Measurements from ENCODE around the gene PRPF6. TPM values are rescaled to one million over a fixed set of nuclear protein-coding genes. Genes with fewer than 3 reads are reported as not detected.

PRPF6 gene
- total and polyA plus RNA-seq, 7 donors = 23.4 to 59.9 (median 44.9) TPM

- TF ChIP-seq POLR2A (IDR thresholded peaks at IDR 0.05) = peak in 1 of 2 donors; percentile 38
- TF ChIP-seq, protein P1, sequence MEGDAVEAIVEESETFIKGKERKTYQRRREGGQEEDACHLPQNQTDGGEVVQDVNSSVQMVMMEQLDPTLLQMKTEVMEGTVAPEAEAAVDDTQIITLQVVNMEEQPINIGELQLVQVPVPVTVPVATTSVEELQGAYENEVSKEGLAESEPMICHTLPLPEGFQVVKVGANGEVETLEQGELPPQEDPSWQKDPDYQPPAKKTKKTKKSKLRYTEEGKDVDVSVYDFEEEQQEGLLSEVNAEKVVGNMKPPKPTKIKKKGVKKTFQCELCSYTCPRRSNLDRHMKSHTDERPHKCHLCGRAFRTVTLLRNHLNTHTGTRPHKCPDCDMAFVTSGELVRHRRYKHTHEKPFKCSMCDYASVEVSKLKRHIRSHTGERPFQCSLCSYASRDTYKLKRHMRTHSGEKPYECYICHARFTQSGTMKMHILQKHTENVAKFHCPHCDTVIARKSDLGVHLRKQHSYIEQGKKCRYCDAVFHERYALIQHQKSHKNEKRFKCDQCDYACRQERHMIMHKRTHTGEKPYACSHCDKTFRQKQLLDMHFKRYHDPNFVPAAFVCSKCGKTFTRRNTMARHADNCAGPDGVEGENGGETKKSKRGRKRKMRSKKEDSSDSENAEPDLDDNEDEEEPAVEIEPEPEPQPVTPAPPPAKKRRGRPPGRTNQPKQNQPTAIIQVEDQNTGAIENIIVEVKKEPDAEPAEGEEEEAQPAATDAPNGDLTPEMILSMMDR (IDR thresholded peaks at IDR 0.05) = no peak
- peak; percentile 56 to 65 (median 61) for TF ChIP-seq POLR2AphosphoS5 (IDR thresholded peaks at IDR 0.05)
- no peak for TF ChIP-seq EP300 (IDR thresholded peaks at IDR 0.05)
- Histone ChIP-seq H3K4me3 (peak overlapping the region; percentile 40 to 100 (median 94)), H3K27ac (peak overlapping the region; percentile 71 to 99 (median 78)), H3K36me3 (peaks cover 0 to 27% (median 6%) of the 10 kb centered on the region in 4 donors), H3K4me1 (peaks cover 0 to 50% (median 46%) of the 10 kb centered on the region in 4 donors), H3K27me3 (no peaks in the 10 kb centered on the region), H3K9me3 (no peaks in the 10 kb centered on the region)
- DNase-seq = peak; percentile 85
- WGBS, 2 donors = 1 to 3% methylated on average over 28 of the region's 28 CpGs
- intact Hi-C loops (cut with DNase I) = no loop called here
Measured at GRCh38 chr20:63957004-63957689, 23.8 kb upstream of the PRPF6 start.

- WGBS, 2 donors = 19 to 49% methylated on average over 13 of the region's 13 CpGs
- no peaks in the 10 kb centered on the region for H3K9me3 ChIP-seq
- TF ChIP-seq, protein P1 (IDR thresholded peaks at IDR 0.05) = no peak
- TF ChIP-seq EP300 (IDR thresholded peaks at IDR 0.05) (no peak), POLR2A (IDR thresholded peaks at IDR 0.05) (no peak), POLR2AphosphoS5 (IDR thresholded peaks at IDR 0.05) (no peak)
- peak overlapping the region; percentile 71 to 99 (median 78) for H3K27ac ChIP-seq
- H3K4me3 ChIP-seq = peak overlapping the region in 1 of 4 donors; percentile 91
- intact Hi-C loops (cut with DNase I) = no loop called here
- H3K27me3 ChIP-seq = no peaks in the 10 kb centered on the region
- peaks cover 0 to 35% (median 10%) of the 10 kb centered on the region in 4 donors for H3K36me3 ChIP-seq
- peaks cover 0 to 43% (median 39%) of the 10 kb centered on the region in 4 donors for H3K4me1 ChIP-seq
- no peak for DNase-seq
Measured at GRCh38 chr20:63957690-63958441, 23.1 kb upstream of the PRPF6 start.

GRCh38 chr20:63958471-63958870 lies 22.5 kb upstream of the PRPF6 start:
- intact Hi-C loops (cut with DNase I) = no loop called here
- Histone ChIP-seq H3K4me3 (no peak overlapping the region), H3K27ac (no peak overlapping the region), H3K27me3 (no peaks in the 10 kb centered on the region), H3K4me1 (peaks cover 0 to 37% (median 33%) of the 10 kb centered on the region in 4 donors), H3K36me3 (peaks cover 0 to 41% (median 14%) of the 10 kb centered on the region in 4 donors), H3K9me3 (no peaks in the 10 kb centered on the region)
- no peak for DNase-seq
- 71 to 83% methylated on average over 4 of the region's 4 CpGs for WGBS, 2 donors
- TF ChIP-seq, protein P1 (IDR thresholded peaks at IDR 0.05) = no peak
- TF ChIP-seq EP300 (IDR thresholded peaks at IDR 0.05) (no peak), POLR2AphosphoS5 (IDR thresholded peaks at IDR 0.05) (no peak), POLR2A (IDR thresholded peaks at IDR 0.05) (no peak)

DNA sequence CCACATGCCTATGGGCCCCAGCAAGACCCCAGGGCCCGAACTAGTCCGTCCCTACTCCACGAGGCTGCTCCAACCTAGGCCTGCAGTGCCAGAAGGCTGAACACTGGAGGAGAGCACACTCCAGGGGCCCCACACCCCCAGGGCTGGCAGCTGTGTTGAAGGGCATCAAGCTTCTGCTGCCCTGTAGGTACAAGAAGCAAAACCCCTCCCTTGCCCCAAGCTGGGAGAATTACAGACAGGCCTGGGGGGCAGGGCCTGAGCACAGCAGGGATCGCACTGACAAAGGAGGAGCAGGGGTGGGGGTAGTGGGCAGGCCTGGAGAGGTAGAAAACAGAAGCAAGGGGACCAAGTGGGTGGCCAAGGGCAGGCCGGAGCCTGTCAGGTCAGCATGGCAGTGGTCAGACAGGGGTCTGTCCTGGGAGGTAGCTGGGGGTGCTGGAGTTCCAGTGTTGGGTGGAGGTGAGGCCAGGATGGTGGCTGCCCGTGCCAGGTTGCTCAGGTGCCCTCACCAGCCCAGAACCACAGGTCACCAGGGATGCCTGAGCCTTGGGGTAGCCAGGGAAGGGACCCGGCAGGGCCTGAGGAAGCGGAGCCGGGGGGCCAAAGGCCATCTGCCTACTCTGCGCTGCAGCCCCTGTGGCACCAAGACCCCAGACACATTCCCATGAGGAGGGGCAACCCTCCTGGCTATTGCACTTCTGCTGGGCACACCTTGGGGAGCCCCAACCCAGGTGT lies 21.8 kb upstream of the PRPF6 start:
- no peak for DNase-seq
- intact Hi-C loops (cut with DNase I) = no loop called here

More for the DNA sequence above, 21.8 kb upstream of the PRPF6 start:
- no peak overlapping the region for H3K4me3 ChIP-seq
- H3K4me1 ChIP-seq = peaks cover 0 to 31% (median 26%) of the 10 kb centered on the region in 4 donors
- no peak overlapping the region for H3K27ac ChIP-seq
- 91% methylated on average over 10 of the region's 10 CpGs for WGBS, 2 donors
- no peaks in the 10 kb centered on the region for H3K9me3 ChIP-seq
- H3K27me3 ChIP-seq = no peaks in the 10 kb centered on the region
- H3K36me3 ChIP-seq = peaks cover 0 to 47% (median 18%) of the 10 kb centered on the region in 4 donors
- TF ChIP-seq POLR2AphosphoS5 (IDR thresholded peaks at IDR 0.05) (no peak), EP300 (IDR thresholded peaks at IDR 0.05) (no peak)
